ENCODE results near the gene PDE6B.
"Not testable (repeated sequence)": the region's sequence is repeated elsewhere in the genome, so short reads cannot be mapped to it uniquely, and the experiment has no call there.

The PDE6B gene

GRCh38 chr4:637536-638280 lies 12.3 kb downstream of the PDE6B start:
- DNase-seq = no peak

- DNase-seq = not testable (repeated sequence)
Measured at GRCh38 chr4:642366-642765, 17.0 kb downstream of the PDE6B start.

- DNase-seq = no peak
Measured at GRCh38 chr4:646460-646859, 21.1 kb downstream of the PDE6B start.

- DNase-seq = no peak
Measured at GRCh38 chr4:647481-647880, 22.1 kb downstream of the PDE6B start.

- DNase-seq = no peak
Measured at GRCh38 chr4:648579-649292, 23.4 kb downstream of the PDE6B start.

GRCh38 chr4:649293-649625 lies 23.9 kb downstream of the PDE6B start:
- no peak for DNase-seq

GRCh38 chr4:649751-650310 lies 24.5 kb downstream of the PDE6B start:
- DNase-seq = no peak

GRCh38 chr4:650461-650860 lies 25.1 kb downstream of the PDE6B start:
- no peak for DNase-seq

GRCh38 chr4:650951-651883 lies 25.8 kb downstream of the PDE6B start:
- no peak for DNase-seq

GRCh38 chr4:651884-652642 lies 26.7 kb downstream of the PDE6B start:
- no peak for DNase-seq

- no peak for DNase-seq
Measured at GRCh38 chr4:653080-653821, 27.9 kb downstream of the PDE6B start.

GRCh38 chr4:653831-654502 lies 28.6 kb downstream of the PDE6B start:
- DNase-seq = no peak

GRCh38 chr4:654503-654845 lies 29.1 kb downstream of the PDE6B start:
- DNase-seq = no peak

GRCh38 chr4:654871-655463 lies 29.6 kb downstream of the PDE6B start:
- no peak for DNase-seq

- DNase-seq = no peak
Measured at GRCh38 chr4:655464-656151, 30.2 kb downstream of the PDE6B start.

GRCh38 chr4:656436-657337 lies 31.3 kb downstream of the PDE6B start:
- DNase-seq = no peak

GRCh38 chr4:657338-657833 lies 32.0 kb downstream of the PDE6B start:
- no peak for DNase-seq

- DNase-seq = no peak
Measured at GRCh38 chr4:657834-658667, 32.7 kb downstream of the PDE6B start.
